ENCODE measurements around the gene OR4A47. TPM values are rescaled to one million over a fixed set of nuclear protein-coding genes. Genes with fewer than 3 reads are reported as not detected.
"Not testable (repeated sequence)": the region's sequence is repeated elsewhere in the genome, so short reads cannot be mapped to it uniquely, and the experiment has no call there.

The OR4A47 gene
- not detected for total RNA-seq
- long read RNA-seq: 0 reads

- H3K27ac ChIP-seq; H3K4me1 ChIP-seq; intact Hi-C loops (cut with DNase I); DNase-seq; H3K36me3 ChIP-seq; H3K9me3 ChIP-seq; H3K27me3 ChIP-seq; H3K4me3 ChIP-seq; ATAC-seq: not testable (repeated sequence)
Measured at GRCh38 chr11:48488493-48488892, at the start of gene OR4A47. TSS of gene OR4A47 (plus strand) at chr11:48488793. CDS start at chr11:48488793, 0 bp downstream.

DNA sequence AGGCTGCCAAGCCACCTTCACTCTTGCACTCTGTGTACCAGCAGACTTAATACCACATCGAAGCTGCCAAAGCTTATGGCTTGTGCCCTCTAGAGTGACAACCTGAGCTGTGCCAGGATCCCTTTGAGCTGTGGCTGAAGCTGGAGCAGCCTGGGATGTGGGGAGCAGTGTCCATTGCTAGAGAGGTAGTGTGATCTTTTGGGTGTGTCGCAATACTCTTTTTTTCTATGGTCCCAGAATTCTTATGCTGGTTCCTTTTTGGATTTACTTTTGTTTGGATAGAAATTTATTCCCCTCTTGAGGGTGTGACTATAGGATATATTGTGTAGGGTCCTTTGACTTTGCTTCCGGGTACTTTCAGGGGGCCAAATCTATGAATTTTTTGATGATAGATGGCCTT is 32.7 kb upstream of the OR4A47 start:
- H3K27ac ChIP-seq; H3K27me3 ChIP-seq; H3K36me3 ChIP-seq; H3K4me1 ChIP-seq; DNase-seq; intact Hi-C loops (cut with DNase I); H3K9me3 ChIP-seq; ATAC-seq; H3K4me3 ChIP-seq: not testable (repeated sequence)

- intact Hi-C loops (cut with DNase I); H3K27me3 ChIP-seq; H3K4me3 ChIP-seq; H3K9me3 ChIP-seq; DNase-seq; H3K27ac ChIP-seq; H3K36me3 ChIP-seq; ATAC-seq; H3K4me1 ChIP-seq: not testable (repeated sequence)
Measured at GRCh38 chr11:48473966-48474365, 14.6 kb upstream of the OR4A47 start.

DNA sequence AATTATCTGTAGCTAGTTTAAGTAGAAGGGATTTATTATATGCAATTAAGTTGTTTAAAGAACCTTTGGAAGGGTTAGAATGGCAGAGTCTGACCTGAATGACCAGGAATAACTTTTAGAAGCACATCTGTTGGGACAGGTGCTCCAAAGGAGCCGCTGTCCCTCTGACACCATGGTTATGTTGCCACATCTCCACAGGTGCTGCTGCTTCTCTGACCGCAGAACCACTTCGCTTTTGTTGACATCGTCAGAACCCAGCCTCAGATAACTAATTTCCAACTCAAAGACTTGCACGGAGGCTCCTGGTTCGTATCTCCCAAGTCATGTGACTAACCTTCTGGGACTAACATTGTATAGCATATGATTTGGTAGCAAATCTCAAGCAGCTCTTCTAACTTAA is 13.9 kb upstream of the OR4A47 start:
- H3K4me3 ChIP-seq; H3K27me3 ChIP-seq; intact Hi-C loops (cut with DNase I); H3K9me3 ChIP-seq; H3K4me1 ChIP-seq; H3K27ac ChIP-seq; ATAC-seq; H3K36me3 ChIP-seq; DNase-seq: not testable (repeated sequence)

GRCh38 chr11:48506169-48506568 is 17.6 kb downstream of the OR4A47 start:
- H3K36me3 ChIP-seq; H3K4me3 ChIP-seq; H3K27me3 ChIP-seq; ATAC-seq; H3K4me1 ChIP-seq; intact Hi-C loops (cut with DNase I); H3K27ac ChIP-seq; H3K9me3 ChIP-seq; DNase-seq: not testable (repeated sequence)

GRCh38 chr11:48538991-48539390 is 50.4 kb downstream of the OR4A47 start:
- TF ChIP-seq, protein P1, sequence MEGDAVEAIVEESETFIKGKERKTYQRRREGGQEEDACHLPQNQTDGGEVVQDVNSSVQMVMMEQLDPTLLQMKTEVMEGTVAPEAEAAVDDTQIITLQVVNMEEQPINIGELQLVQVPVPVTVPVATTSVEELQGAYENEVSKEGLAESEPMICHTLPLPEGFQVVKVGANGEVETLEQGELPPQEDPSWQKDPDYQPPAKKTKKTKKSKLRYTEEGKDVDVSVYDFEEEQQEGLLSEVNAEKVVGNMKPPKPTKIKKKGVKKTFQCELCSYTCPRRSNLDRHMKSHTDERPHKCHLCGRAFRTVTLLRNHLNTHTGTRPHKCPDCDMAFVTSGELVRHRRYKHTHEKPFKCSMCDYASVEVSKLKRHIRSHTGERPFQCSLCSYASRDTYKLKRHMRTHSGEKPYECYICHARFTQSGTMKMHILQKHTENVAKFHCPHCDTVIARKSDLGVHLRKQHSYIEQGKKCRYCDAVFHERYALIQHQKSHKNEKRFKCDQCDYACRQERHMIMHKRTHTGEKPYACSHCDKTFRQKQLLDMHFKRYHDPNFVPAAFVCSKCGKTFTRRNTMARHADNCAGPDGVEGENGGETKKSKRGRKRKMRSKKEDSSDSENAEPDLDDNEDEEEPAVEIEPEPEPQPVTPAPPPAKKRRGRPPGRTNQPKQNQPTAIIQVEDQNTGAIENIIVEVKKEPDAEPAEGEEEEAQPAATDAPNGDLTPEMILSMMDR (IDR thresholded peaks at IDR 0.05): no peak
- no peaks in the 10 kb centered on the region for H3K9me3 ChIP-seq
- no peaks in the 10 kb centered on the region for H3K4me1 ChIP-seq
- no peak overlapping the region for H3K4me3 ChIP-seq
- no peaks in the 10 kb centered on the region for H3K27me3 ChIP-seq
- H3K27ac ChIP-seq: no peak overlapping the region
- no peak for ATAC-seq
- H3K36me3 ChIP-seq: no peaks in the 10 kb centered on the region
- intact Hi-C loops (cut with DNase I): no loop called here
- DNase-seq: no peak

Other genes starting within 250 kb of the OR4A47 start
- gene OR4X2, start 243.7 kb upstream of the OR4A47 start, total RNA-seq: not detected
- not detected for gene OR4X1, start 224.9 kb upstream of the OR4A47 start, total RNA-seq
- gene OR4S1, start 182.6 kb upstream of the OR4A47 start, total RNA-seq: not detected
- gene OR4C3, start 163.9 kb upstream of the OR4A47 start, total RNA-seq: not detected
- not detected for gene OR4C5, start 122.3 kb upstream of the OR4A47 start, total RNA-seq

Data from upper lobe of right lung (tissue), 1 donor.